Caco-2 (cell line): ENCODE data around the gene TNS1. TPM values are rescaled to one million over a fixed set of nuclear protein-coding genes. Genes with fewer than 3 reads are reported as not detected.

Source experiments
- BruUV-seq: library from RNA; stranded (reverse); fragments of 400-500 nt; replicated peaks from 2 replicates; lab custom pipeline; 2021; lab: Mats Ljungman, UMichigan
- CTCF ChIA-PET: fragments of 300-600 bp; sonication (Branson Sonifier 250); formaldehyde crosslinking; loops from one replicate; lab custom pipeline; 2022; ENCODE audit warnings: antibody characterized with exemption; lab: Charles Lee
- POLR2A ChIA-PET: fragments of 300-600 bp; sonication (Branson Sonifier 250); formaldehyde crosslinking; loops from one replicate; lab custom pipeline; 2022; ENCODE audit warnings: antibody characterized with exemption; lab: Charles Lee
- DNase-seq, 2 experiments: peaks; one replicate each; pipeline versions ENCODE4 v3.0.0 to v3.0.0-alpha.2; 2020 to 2022
- H3K27me3 ChIP-seq: replicated peaks from 2 replicates; pipeline ENCODE4 v1.6.0; 2011; ENCODE audit warnings: low read length; ENCODE audit not compliant: control insufficient read depth, insufficient read depth
- H3K36me3 ChIP-seq: 2 replicates; pipeline ENCODE4 v1.5.1; 2011; ENCODE audit warnings: low read length; ENCODE audit not compliant: control insufficient read depth, insufficient read depth
- H3K4me1 ChIP-seq: fragments of 250-450 bp; sonication (Bioruptor Pico); 2 replicates; pipeline ENCODE4 v1.5.1; 2020; ENCODE audit warnings: mild to moderate bottlenecking
- H3K4me3 ChIP-seq: 2 replicates; pipeline ENCODE4 v1.5.1; 2011; ENCODE audit warnings: low read depth, mild to moderate bottlenecking, control low read depth, low read length
- H3K9me3 ChIP-seq: fragments of 250-450 bp; sonication (Bioruptor Pico); 2 replicates; pipeline ENCODE4 v1.5.1; 2020; ENCODE audit warnings: mild to moderate bottlenecking, moderate library complexity
- H3K27ac Mint-ChIP-seq: one replicate; pipeline ENCODE4 v1.8.0; 2022; ENCODE audit warnings: mixed read lengths; ENCODE audit not compliant: unreplicated experiment
- H3K27me3 Mint-ChIP-seq: one replicate; pipeline ENCODE4 v1.8.0; 2022; ENCODE audit warnings: mixed read lengths; ENCODE audit not compliant: insufficient read depth, unreplicated experiment
- H3K36me3 Mint-ChIP-seq: one replicate; pipeline ENCODE4 v1.8.0; 2022; ENCODE audit warnings: mild to moderate bottlenecking, mixed read lengths; ENCODE audit not compliant: insufficient read depth, unreplicated experiment
- H3K4me1 Mint-ChIP-seq: one replicate; pipeline ENCODE4 v1.8.0; 2022; ENCODE audit warnings: low read depth, mixed read lengths; ENCODE audit not compliant: unreplicated experiment
- H3K4me3 Mint-ChIP-seq: one replicate; pipeline ENCODE4 v1.8.0; 2022; ENCODE audit warnings: mild to moderate bottlenecking, moderate library complexity, mixed read lengths; ENCODE audit not compliant: unreplicated experiment
- H3K9me3 Mint-ChIP-seq: one replicate; pipeline ENCODE4 v1.8.0; 2022; ENCODE audit warnings: mixed read lengths; ENCODE audit not compliant: unreplicated experiment
- CTCF ChIP-seq, 2 experiments: fragments of 200-600 bp in 1 of 2; IDR thresholded peaks; 1 replicate in 1 of 2; 2 replicates in 1 of 2; pipeline versions ENCODE4 v1.5.1 to v1.8.0; 2011 to 2022; ENCODE audit warnings: antibody characterized with exemption in 1 of 2, control low read depth in 1 of 2, inconsistent platforms in 1 of 2, low read depth in 1 of 2, low read length in 1 of 2, mild to moderate bottlenecking in 1 of 2, moderate library complexity in 1 of 2; ENCODE audit not compliant: insufficient read depth in 1 of 2, severe bottlenecking in 1 of 2, unreplicated experiment in 1 of 2
- intact Hi-C: fragments of 100-400 bp; cut with micrococcal nuclease; formaldehyde crosslinking; loops from one replicate; pipeline ENCODE4 v1.10.0; 2022; ENCODE audit not compliant: unreplicated experiment
- total RNA-seq: library from RNA; stranded (reverse); gene quantifications from 2 replicates; pipeline ENCODE4 v1.2.3, GENCODE V29; 2022

TNS1 gene
- total RNA-seq, 1 experiment from 2014 or later = 16.1 TPM

DNA sequence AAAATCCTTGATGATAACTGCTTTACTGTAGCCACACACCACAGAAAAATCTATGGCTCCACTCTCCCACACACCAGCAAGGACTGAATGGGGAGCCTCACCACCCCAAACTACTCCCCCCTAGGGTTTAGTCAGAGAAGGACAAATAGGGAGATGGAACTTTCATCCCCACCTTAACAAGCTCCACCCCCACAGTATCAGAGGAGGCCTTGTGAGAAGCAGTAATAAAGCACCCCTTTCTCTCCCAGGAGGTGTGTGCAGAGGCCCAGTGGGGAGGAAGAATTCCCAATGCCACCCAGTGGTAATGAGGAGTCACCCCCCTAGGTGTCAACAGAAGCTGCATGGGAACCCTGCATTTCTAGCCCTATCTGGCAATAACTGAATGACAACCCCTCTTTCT lies 224.9 kb downstream of the TNS1 start:
- no peak for DNase-seq
- BruUV-seq = no TSS peak
- intact Hi-C loops = no loop called here
- no peak overlapping the region for H3K4me3 Mint-ChIP-seq
- H3K9me3 Mint-ChIP-seq = peaks cover 10% of the 10 kb centered on the region
- CTCF ChIA-PET = no interaction called here
- no peaks in the 10 kb centered on the region for H3K36me3 Mint-ChIP-seq
- Histone ChIP-seq H3K9me3 (peaks cover 4% of the 10 kb centered on the region; the same call in 1 of the 2 replicates), H3K27me3 (no peaks in the 10 kb centered on the region), H3K36me3 (no peaks in the 10 kb centered on the region), H3K4me3 (no peak overlapping the region), H3K4me1 (no peaks in the 10 kb centered on the region)
- POLR2A ChIA-PET = no interaction called here
- H3K4me1 Mint-ChIP-seq = no peaks in the 10 kb centered on the region
- no peak for TF ChIP-seq CTCF (IDR thresholded peaks at IDR 0.05; ENCODE audit: insufficient read depth in 1 of 2, low read depth in 1 of 2, low read length in 1 of 2, severe bottlenecking in 1 of 2, unreplicated experiment in 1 of 2)
- H3K27ac Mint-ChIP-seq = no peak overlapping the region
- peaks cover 22% of the 10 kb centered on the region for H3K27me3 Mint-ChIP-seq

GRCh38 chr2:217776631-217777030 lies 226.2 kb downstream of the TNS1 start:
- Mint-ChIP-seq H3K4me1 (no peaks in the 10 kb centered on the region), H3K36me3 (no peaks in the 10 kb centered on the region), H3K27me3 (peaks cover 24% of the 10 kb centered on the region), H3K4me3 (no peak overlapping the region), H3K27ac (no peak overlapping the region), H3K9me3 (peaks cover 9% of the 10 kb centered on the region)
- no peak for DNase-seq
- Histone ChIP-seq H3K36me3 (no peaks in the 10 kb centered on the region), H3K4me1 (no peaks in the 10 kb centered on the region), H3K27me3 (no peaks in the 10 kb centered on the region; the same call in 1 of the 2 replicates), H3K9me3 (peaks cover 4% of the 10 kb centered on the region; the same call in 1 of the 2 replicates), H3K4me3 (no peak overlapping the region)
- BruUV-seq = no TSS peak
- ChIA-PET CTCF (interaction anchor here (0.6 kb wide), 1 partner anchor 301 kb away, joined by 3 read pairs; no protein-coding TSS in a partner anchor), POLR2A (no interaction called here)
- intact Hi-C loops = no loop called here
- no peak for TF ChIP-seq CTCF (IDR thresholded peaks at IDR 0.05; ENCODE audit: insufficient read depth in 1 of 2, low read depth in 1 of 2, low read length in 1 of 2, severe bottlenecking in 1 of 2, unreplicated experiment in 1 of 2)

DNA sequence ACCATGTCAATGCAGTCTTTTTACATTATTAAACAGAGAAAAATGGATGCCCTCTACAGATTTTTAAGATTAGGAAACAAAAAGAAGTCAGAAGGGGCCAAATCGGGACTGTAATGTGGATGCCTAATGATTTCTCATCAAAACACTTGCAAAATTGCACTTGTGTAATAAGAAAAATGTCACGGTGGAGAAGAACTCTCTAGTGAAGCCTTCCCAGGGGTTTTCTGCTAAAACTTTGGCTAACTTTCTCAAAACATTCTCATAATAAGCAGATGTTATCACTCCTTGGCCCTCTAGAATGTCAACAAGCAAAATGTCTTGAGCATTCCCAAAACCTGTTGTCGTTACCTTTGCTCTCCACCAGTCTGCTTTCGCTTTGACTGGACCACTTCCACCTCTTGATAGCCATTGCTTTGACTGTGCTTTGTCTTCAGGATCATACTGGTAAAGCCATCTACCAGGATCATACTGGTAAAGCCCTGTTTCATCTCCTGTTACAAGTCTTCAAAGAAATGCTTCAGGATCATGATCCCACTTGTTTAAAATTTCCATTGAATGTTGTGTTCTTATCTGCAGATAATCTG lies 226.8 kb downstream of the TNS1 start:
- Histone ChIP-seq H3K36me3 (no peaks in the 10 kb centered on the region), H3K27me3 (no peaks in the 10 kb centered on the region; the same call in 1 of the 2 replicates), H3K4me1 (no peaks in the 10 kb centered on the region), H3K4me3 (no peak overlapping the region), H3K9me3 (peaks cover 4% of the 10 kb centered on the region; the same call in 1 of the 2 replicates)
- H3K27me3 Mint-ChIP-seq = peaks cover 23% of the 10 kb centered on the region
- H3K27ac Mint-ChIP-seq = no peak overlapping the region
- ChIA-PET CTCF (no interaction called here), POLR2A (no interaction called here)
- no peak for DNase-seq
- no TSS peak for BruUV-seq
- peaks cover 9% of the 10 kb centered on the region for H3K9me3 Mint-ChIP-seq
- TF ChIP-seq CTCF (IDR thresholded peaks at IDR 0.05; ENCODE audit: insufficient read depth in 1 of 2, low read depth in 1 of 2, low read length in 1 of 2, severe bottlenecking in 1 of 2, unreplicated experiment in 1 of 2) = no peak
- H3K4me3 Mint-ChIP-seq = no peak overlapping the region
- intact Hi-C loops = no loop called here
- no peaks in the 10 kb centered on the region for H3K36me3 Mint-ChIP-seq
- no peaks in the 10 kb centered on the region for H3K4me1 Mint-ChIP-seq
